Left ventricle myocardium inferior (tissue), 1 donor: ENCODE measurements around the gene DVL2. TPM values are rescaled to one million over a fixed set of nuclear protein-coding genes. Genes with fewer than 3 reads are reported as not detected.
"Not testable (repeated sequence)": the region's sequence is repeated elsewhere in the genome, so short reads cannot be mapped to it uniquely, and the experiment has no call there.

Experiments
- DNase-seq: peaks from one replicate; pipeline ENCODE4 v3.0.0-alpha.2; 2020
- H3K27ac ChIP-seq: fragments of 200-600 bp; replicated peaks from 2 replicates; pipeline ENCODE4 v1.8.0; 2021
- H3K27me3 ChIP-seq: fragments of 200-600 bp; 2 replicates; pipeline ENCODE4 v1.8.0; 2021; ENCODE audit warnings: low read depth
- H3K36me3 ChIP-seq: fragments of 200-600 bp; 2 replicates; pipeline ENCODE4 v1.8.0; 2021
- H3K4me1 ChIP-seq: fragments of 200-600 bp; 2 replicates; pipeline ENCODE4 v1.8.0; 2021
- H3K4me3 ChIP-seq: fragments of 200-600 bp; 2 replicates; pipeline ENCODE4 v1.8.0; 2021; ENCODE audit warnings: mild to moderate bottlenecking, moderate library complexity
- H3K9me3 ChIP-seq: fragments of 200-600 bp; replicated peaks from 2 replicates; pipeline ENCODE4 v1.8.0; 2021
- intact Hi-C: fragments of 100-400 bp; cut with micrococcal nuclease; formaldehyde crosslinking; loops from one replicate; pipeline ENCODE4 v1.11.0; 2022
- total RNA-seq: library from RNA; stranded (reverse); fragmentation: NEBNext Ultra II Directional; extraction: Animal tissue kit (Norgen Biotek cat#: 25700); gene quantifications from one replicate; pipeline ENCODE4 v1.2.1, GENCODE V29; 2021
- TF ChIP-seq, protein P1 (sequence below): fragments of 200-600 bp; IDR thresholded peaks from 2 replicates; pipeline ENCODE4 v1.8.0; 2021; ENCODE audit warnings: antibody characterized with exemption, mild to moderate bottlenecking, borderline replicate concordance
- donor health status: DM: no; HTN: yes; CAD: no; lungs with severe emphysema.

The DVL2 gene
- total RNA-seq, 1 donor from 2014 or later, result 19.8 TPM

DNA sequence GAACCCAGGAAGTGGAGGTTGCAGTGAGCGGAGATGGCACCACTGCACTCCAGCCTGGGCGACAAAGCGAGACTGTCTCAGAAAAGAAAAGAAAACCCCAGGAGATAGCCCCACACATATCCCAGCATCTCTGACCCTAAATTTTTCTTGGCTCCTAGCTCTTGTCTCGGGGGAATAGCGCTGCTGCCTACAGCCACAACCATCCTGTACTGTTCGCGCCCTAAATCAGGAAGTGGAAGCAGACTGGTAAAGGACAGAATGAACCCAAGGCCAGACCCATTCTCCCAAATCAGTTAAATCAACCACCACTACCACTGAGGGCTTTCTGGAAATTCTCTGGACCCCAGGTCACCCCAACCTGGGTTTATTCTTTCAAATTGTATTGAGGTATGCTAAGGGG is 15.5 kb upstream of the DVL2 start:
- Histone ChIP-seq H3K9me3 (no peaks in the 10 kb centered on the region), H3K27ac (peak overlapping the region; percentile 99), H3K4me3 (peak overlapping the region; percentile 99), H3K27me3 (no peaks in the 10 kb centered on the region), H3K36me3 (peaks cover 35% of the 10 kb centered on the region), H3K4me1 (peaks cover 52% of the 10 kb centered on the region)
- DNase-seq, result no peak
- intact Hi-C loops, result no loop called here
- TF ChIP-seq, protein P1, sequence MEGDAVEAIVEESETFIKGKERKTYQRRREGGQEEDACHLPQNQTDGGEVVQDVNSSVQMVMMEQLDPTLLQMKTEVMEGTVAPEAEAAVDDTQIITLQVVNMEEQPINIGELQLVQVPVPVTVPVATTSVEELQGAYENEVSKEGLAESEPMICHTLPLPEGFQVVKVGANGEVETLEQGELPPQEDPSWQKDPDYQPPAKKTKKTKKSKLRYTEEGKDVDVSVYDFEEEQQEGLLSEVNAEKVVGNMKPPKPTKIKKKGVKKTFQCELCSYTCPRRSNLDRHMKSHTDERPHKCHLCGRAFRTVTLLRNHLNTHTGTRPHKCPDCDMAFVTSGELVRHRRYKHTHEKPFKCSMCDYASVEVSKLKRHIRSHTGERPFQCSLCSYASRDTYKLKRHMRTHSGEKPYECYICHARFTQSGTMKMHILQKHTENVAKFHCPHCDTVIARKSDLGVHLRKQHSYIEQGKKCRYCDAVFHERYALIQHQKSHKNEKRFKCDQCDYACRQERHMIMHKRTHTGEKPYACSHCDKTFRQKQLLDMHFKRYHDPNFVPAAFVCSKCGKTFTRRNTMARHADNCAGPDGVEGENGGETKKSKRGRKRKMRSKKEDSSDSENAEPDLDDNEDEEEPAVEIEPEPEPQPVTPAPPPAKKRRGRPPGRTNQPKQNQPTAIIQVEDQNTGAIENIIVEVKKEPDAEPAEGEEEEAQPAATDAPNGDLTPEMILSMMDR, result no peak

DNA sequence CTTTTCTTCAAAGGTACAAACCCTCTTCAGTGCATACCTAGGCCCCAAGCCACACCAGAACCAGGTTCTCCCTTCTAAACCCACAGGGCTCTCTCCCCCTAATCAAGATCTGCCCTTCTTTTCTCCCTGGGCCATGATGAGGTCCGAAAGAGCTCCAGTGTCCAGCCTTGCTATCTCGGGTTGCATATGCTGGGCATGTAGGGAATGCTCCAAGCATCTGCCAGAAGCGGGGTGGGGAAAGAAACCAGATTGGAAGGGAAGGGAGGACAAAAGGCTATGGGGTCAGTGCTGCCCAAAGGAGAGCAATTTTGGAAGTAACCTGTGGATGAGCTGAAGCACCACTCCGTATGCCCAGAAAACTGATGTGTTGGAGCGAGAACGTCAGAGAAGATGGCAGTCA is 14.9 kb upstream of the DVL2 start:
- TF ChIP-seq, protein P1, result no peak
- Histone ChIP-seq H3K27me3 (no peaks in the 10 kb centered on the region), H3K4me1 (peaks cover 52% of the 10 kb centered on the region), H3K9me3 (no peaks in the 10 kb centered on the region), H3K36me3 (peaks cover 35% of the 10 kb centered on the region), H3K4me3 (peak overlapping the region; percentile 99), H3K27ac (peak overlapping the region; percentile 99)
- intact Hi-C loops, result no loop called here
- no peak for DNase-seq

DNA sequence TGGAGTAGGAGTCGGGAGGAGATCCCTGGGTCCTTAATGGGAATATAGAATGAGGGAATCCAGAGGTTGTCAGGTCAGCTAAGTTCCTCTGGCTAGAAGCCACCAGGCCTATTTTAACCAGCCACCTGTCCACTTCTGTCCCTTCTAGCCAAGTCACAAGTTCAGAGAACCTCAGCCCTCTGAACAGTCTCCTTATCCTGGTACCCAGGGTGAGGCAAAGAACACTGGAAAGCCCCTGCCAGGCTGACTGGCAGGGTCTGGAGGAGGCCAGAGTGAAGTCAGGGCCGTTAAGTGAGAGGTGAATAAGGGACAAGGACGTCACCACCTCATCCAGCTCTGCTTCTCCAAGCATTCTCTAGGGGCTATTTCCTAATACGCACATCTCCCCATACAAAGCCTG is 14.5 kb upstream of the DVL2 start:
- Histone ChIP-seq H3K36me3 (peaks cover 35% of the 10 kb centered on the region), H3K4me3 (peak overlapping the region; percentile 99), H3K27ac (peak overlapping the region; percentile 99), H3K4me1 (peaks cover 55% of the 10 kb centered on the region), H3K9me3 (no peaks in the 10 kb centered on the region), H3K27me3 (no peaks in the 10 kb centered on the region)
- intact Hi-C loops, result no loop called here
- no peak for DNase-seq
- TF ChIP-seq, protein P1, result no peak

GRCh38 chr17:7246779-7247178 is 12.5 kb upstream of the DVL2 start:
- DNase-seq, result no peak
- intact Hi-C loops, result no loop called here
- Histone ChIP-seq H3K4me3 (no peak overlapping the region), H3K27me3 (no peaks in the 10 kb centered on the region), H3K9me3 (no peaks in the 10 kb centered on the region), H3K4me1 (peaks cover 53% of the 10 kb centered on the region), H3K27ac (no peak overlapping the region), H3K36me3 (peaks cover 35% of the 10 kb centered on the region)
- TF ChIP-seq, protein P1, result no peak

DNA sequence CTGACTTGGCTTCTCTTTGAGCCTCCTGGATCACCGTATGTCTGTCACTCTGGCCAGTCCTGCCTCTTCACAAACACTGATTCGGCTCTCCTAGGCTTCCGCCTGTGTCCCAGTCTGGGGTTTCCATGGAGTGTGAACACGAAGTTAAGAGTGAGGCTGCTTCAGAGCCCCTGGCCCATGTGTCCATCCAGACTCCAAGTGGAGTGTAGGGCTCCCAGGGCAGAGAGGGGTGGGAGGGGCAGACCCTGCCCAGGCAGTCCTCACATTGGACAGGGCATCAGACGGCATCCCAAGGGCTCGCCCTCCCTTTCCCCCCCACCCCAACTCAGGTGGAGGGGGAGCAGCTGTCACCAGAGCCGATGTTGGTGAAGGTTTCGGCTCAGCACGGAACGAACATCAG is 9.5 kb upstream of the DVL2 start:
- H3K4me1 ChIP-seq, result peaks cover 50% of the 10 kb centered on the region
- peak overlapping the region; percentile 97 for H3K4me3 ChIP-seq
- DNase-seq, H3K9me3 ChIP-seq, H3K27me3 ChIP-seq, intact Hi-C loops: not testable (repeated sequence)
- H3K36me3 ChIP-seq, result peaks cover 48% of the 10 kb centered on the region
- peak overlapping the region; percentile 99 for H3K27ac ChIP-seq

- H3K4me1 ChIP-seq, result peaks cover 49% of the 10 kb centered on the region
- no peaks in the 10 kb centered on the region for H3K27me3 ChIP-seq
- intact Hi-C loops, result no loop called here
- H3K4me3 ChIP-seq, result peak overlapping the region; percentile 97
- no peak for DNase-seq
- H3K36me3 ChIP-seq, result peaks cover 48% of the 10 kb centered on the region
- H3K9me3 ChIP-seq, result no peaks in the 10 kb centered on the region
- peak overlapping the region; percentile 99 for H3K27ac ChIP-seq
- TF ChIP-seq, protein P1, result no peak
Measured at GRCh38 chr17:7243453-7243729, 9.1 kb upstream of the DVL2 start.
